Endothelial cell (in vitro differentiated cells): ENCODE data around the gene MIGA1. TPM values are rescaled to one million over a fixed set of nuclear protein-coding genes. Genes with fewer than 3 reads are reported as not detected.

Experiments
- DNase-seq: peaks from one replicate; pipeline ENCODE4 v3.0.0; 2021; ENCODE audit warnings: low spot score
- H3K27ac Mint-ChIP-seq: one replicate; pipeline ENCODE4 v1.8.0; 2021; ENCODE audit warnings: mixed read lengths, inconsistent platforms; ENCODE audit not compliant: unreplicated experiment
- H3K27me3 Mint-ChIP-seq: one replicate; pipeline ENCODE4 v1.8.0; 2021; ENCODE audit warnings: mild to moderate bottlenecking, moderate library complexity, mixed read lengths, inconsistent platforms; ENCODE audit not compliant: unreplicated experiment
- H3K36me3 Mint-ChIP-seq: one replicate; pipeline ENCODE4 v1.8.0; 2021; ENCODE audit warnings: mild to moderate bottlenecking, low read depth, mixed read lengths, inconsistent platforms; ENCODE audit not compliant: unreplicated experiment
- H3K4me1 Mint-ChIP-seq: one replicate; pipeline ENCODE4 v1.8.0; 2021; ENCODE audit warnings: mild to moderate bottlenecking, mixed read lengths, inconsistent platforms; ENCODE audit not compliant: unreplicated experiment
- H3K4me3 Mint-ChIP-seq: one replicate; pipeline ENCODE4 v1.8.0; 2021; ENCODE audit warnings: mild to moderate bottlenecking, mixed read lengths, inconsistent platforms; ENCODE audit not compliant: unreplicated experiment
- H3K9me3 Mint-ChIP-seq: one replicate; pipeline ENCODE4 v1.8.0; 2021; ENCODE audit warnings: mixed read lengths, inconsistent platforms; ENCODE audit not compliant: unreplicated experiment
- CTCF ChIP-seq: fragments of 200-600 bp; sonication (generic); IDR thresholded peaks from one replicate; pipeline ENCODE4 v1.5.0; 2021; ENCODE audit warnings: antibody characterized with exemption; ENCODE audit not compliant: unreplicated experiment
- total RNA-seq: library from RNA; stranded (reverse); fragmentation: NEBNext Ultra II Directional; extraction: Animal tissue kit (Norgen Biotek cat#: 25700); gene quantifications from one replicate; pipeline ENCODE4 v1.2.1, GENCODE V29; 2021; ENCODE audit not compliant: unreplicated experiment

MIGA1 gene
- total RNA-seq, 1 donor from 2014 or later, result 12.3 TPM

- TF ChIP-seq CTCF, result no peak
- no peak overlapping the region for H3K4me3 Mint-ChIP-seq
- no peak for DNase-seq
- no peaks in the 10 kb centered on the region for H3K4me1 Mint-ChIP-seq
- no peaks in the 10 kb centered on the region for H3K9me3 Mint-ChIP-seq
- H3K36me3 Mint-ChIP-seq, result peaks cover 4% of the 10 kb centered on the region
- H3K27ac Mint-ChIP-seq, result no peak overlapping the region
- peaks cover 2% of the 10 kb centered on the region for H3K27me3 Mint-ChIP-seq
These were observed 48.6 kb downstream of the MIGA1 start for GRCh38 chr1:77828098-77828497.

GRCh38 chr1:77829851-77830250 is 50.4 kb downstream of the MIGA1 start:
- no peak for DNase-seq
- Mint-ChIP-seq H3K36me3 (peaks cover 4% of the 10 kb centered on the region), H3K4me3 (no peak overlapping the region), H3K27ac (no peak overlapping the region), H3K9me3 (no peaks in the 10 kb centered on the region), H3K4me1 (no peaks in the 10 kb centered on the region), H3K27me3 (peaks cover 2% of the 10 kb centered on the region)
- TF ChIP-seq CTCF, result no peak

GRCh38 chr1:77830946-77831345 is 51.5 kb downstream of the MIGA1 start:
- Mint-ChIP-seq H3K27ac (no peak overlapping the region), H3K36me3 (peaks cover 4% of the 10 kb centered on the region), H3K9me3 (no peaks in the 10 kb centered on the region), H3K4me1 (no peaks in the 10 kb centered on the region), H3K4me3 (no peak overlapping the region), H3K27me3 (peaks cover 2% of the 10 kb centered on the region)
- DNase-seq, result no peak
- TF ChIP-seq CTCF, result no peak

DNA sequence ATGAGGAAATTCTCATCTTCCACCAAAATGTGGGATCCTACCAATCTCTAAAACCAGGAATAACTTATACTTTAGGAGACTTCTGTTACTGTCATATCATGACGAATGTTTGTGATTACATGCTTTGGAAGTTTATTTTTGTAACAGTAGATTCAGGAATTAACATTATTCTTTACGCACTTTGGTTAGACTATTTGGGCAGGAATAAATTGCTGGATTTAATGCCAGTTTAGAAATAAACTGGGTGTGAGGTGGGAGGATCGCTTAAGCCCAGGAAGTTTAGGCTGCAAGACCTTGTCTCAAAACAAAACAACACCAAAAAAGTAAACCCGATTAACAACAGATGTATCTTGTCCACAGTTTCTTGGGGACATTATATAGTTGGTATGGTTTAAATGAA is 52.1 kb downstream of the MIGA1 start:
- no peak for TF ChIP-seq CTCF
- DNase-seq, result no peak
- H3K9me3 Mint-ChIP-seq, result no peaks in the 10 kb centered on the region
- H3K27ac Mint-ChIP-seq, result no peak overlapping the region
- H3K4me3 Mint-ChIP-seq, result no peak overlapping the region
- peaks cover 1% of the 10 kb centered on the region for H3K27me3 Mint-ChIP-seq
- no peaks in the 10 kb centered on the region for H3K4me1 Mint-ChIP-seq
- H3K36me3 Mint-ChIP-seq, result peaks cover 4% of the 10 kb centered on the region

DNA sequence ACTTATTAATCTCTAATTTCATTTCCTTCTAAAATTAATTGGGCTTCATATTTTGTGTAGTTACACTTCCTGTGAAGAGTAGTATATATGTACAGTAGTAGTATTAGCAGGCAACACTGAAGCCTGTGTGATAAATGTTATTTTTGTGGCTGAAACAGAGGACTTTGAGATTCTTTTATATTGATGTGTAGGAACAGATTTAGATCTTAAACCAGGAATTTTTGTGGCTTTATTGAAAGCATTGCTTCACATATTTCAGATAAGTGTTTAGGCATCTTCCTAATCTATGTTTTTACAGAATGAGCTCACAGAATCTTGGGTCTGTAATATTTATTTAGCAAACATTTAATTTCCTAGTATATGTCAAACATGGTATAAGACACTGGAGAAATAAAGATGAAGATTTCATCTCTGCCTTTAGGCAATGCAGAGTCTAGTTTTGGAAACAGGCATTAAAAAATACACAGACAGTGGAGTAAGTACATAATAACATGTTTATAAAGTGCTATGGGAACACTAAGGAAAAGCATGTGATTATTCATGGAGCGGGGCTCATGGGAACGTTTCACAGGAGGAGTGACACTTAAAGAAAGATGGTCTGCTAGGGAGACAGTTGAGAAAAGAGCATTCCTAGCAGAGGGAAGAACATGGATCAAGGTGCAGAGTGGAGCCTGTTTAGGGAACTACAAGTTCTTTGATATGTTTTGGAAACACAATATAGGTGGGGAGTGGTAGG is 52.7 kb downstream of the MIGA1 start:
- TF ChIP-seq CTCF, result no peak
- H3K27ac Mint-ChIP-seq, result no peak overlapping the region
- H3K4me1 Mint-ChIP-seq, result no peaks in the 10 kb centered on the region
- peaks cover 1% of the 10 kb centered on the region for H3K27me3 Mint-ChIP-seq
- H3K4me3 Mint-ChIP-seq, result no peak overlapping the region
- H3K36me3 Mint-ChIP-seq, result peaks cover 4% of the 10 kb centered on the region
- DNase-seq, result no peak
- no peaks in the 10 kb centered on the region for H3K9me3 Mint-ChIP-seq
